HCT116 (cell line): Measurements from ENCODE around the gene ZNF853.

Experiments used
- CTCF ChIP-seq, 3 experiments: fragments of 200-600 bp in 1 of 3; sonication (generic) in 1 of 3; IDR thresholded peaks in 2 of 3; conservative IDR thresholded peaks in 1 of 3; 2 replicates each; pipeline ENCODE4 v1.5.1; 2012 to 2017; ENCODE audit warnings: low read depth in 2 of 3, low read length in 2 of 3, antibody characterized with exemption in 1 of 3, borderline replicate concordance in 1 of 3, control low read depth in 1 of 3, mild to moderate bottlenecking in 1 of 3, mixed read lengths in 1 of 3, mixed run types in 1 of 3, moderate library complexity in 1 of 3; ENCODE audit not compliant: insufficient read depth in 1 of 3
- EZH2 ChIP-seq: fragments of 200-600 bp; sonication (generic); IDR thresholded peaks from 2 replicates; pipeline ENCODE4 v1.6.1; 2017; ENCODE audit warnings: antibody characterized with exemption, mixed run types
- JUND ChIP-seq: IDR thresholded peaks from 2 replicates; pipeline ENCODE4 v1.6.1; 2012
- MAX ChIP-seq: IDR thresholded peaks from 2 replicates; pipeline ENCODE4 v1.6.1; 2012
- POLR2A ChIP-seq: IDR thresholded peaks from 2 replicates; pipeline ENCODE4 v1.7.0; 2011; ENCODE audit warnings: borderline replicate concordance; ENCODE audit not compliant: insufficient read depth, insufficient read length; ENCODE audit errors: extremely low read depth
- POLR2AphosphoS5 ChIP-seq: IDR thresholded peaks from 2 replicates; pipeline ENCODE4 v1.6.1; 2011; ENCODE audit warnings: mild to moderate bottlenecking, low read depth, low read length, moderate library complexity
- RAD21 ChIP-seq: IDR thresholded peaks from 2 replicates; pipeline ENCODE4 v1.6.1; 2012; ENCODE audit warnings: low read depth, mild to moderate bottlenecking
- REST ChIP-seq: IDR thresholded peaks from 2 replicates; pipeline ENCODE4 v1.6.1; 2012; ENCODE audit warnings: low read depth
- SIN3A ChIP-seq: IDR thresholded peaks from 2 replicates; pipeline ENCODE4 v1.6.1; 2012; ENCODE audit warnings: low read depth
- YY1 ChIP-seq: IDR thresholded peaks from 2 replicates; pipeline ENCODE4 v1.6.1; 2011; ENCODE audit warnings: low read length, low read depth, moderate library complexity, mild to moderate bottlenecking; ENCODE audit not compliant: insufficient replicate concordance; ENCODE audit errors: extremely low read depth
- ZFX ChIP-seq: fragments of 450-650 bp; IDR thresholded peaks from 2 replicates; pipeline ENCODE4 v1.6.1; 2017
- ZNF274 ChIP-seq: fragments of 200-500 bp; sonication (Bioruptor generic); IDR thresholded peaks from 2 replicates; pipeline ENCODE4 v1.6.1; 2014; ENCODE audit warnings: mild to moderate bottlenecking, low read depth, low read length, inconsistent platforms
- TF ChIP-seq, protein P1 (sequence below): IDR thresholded peaks from 2 replicates; pipeline ENCODE4 v1.6.1; 2011; ENCODE audit warnings: mild to moderate bottlenecking, low read length, moderate library complexity; ENCODE audit not compliant: insufficient replicate concordance; ENCODE audit errors: extremely low read depth
- TF ChIP-seq, protein P2 (sequence below): IDR thresholded peaks from 2 replicates; pipeline ENCODE4 v1.6.1; 2012

- no peak for TF ChIP-seq ZNF274
- no peak for TF ChIP-seq CTCF (IDR thresholded peaks at IDR 0.05 in 2 of 3, conservative IDR thresholded peaks at IDR 0.05 in 1 of 3; ENCODE audit: borderline replicate concordance in 1 of 3, insufficient read depth in 1 of 3, low read depth in 2 of 3, low read length in 2 of 3)
- TF ChIP-seq EZH2: no peak
- TF ChIP-seq REST: no peak
- TF ChIP-seq SIN3A: no peak
- TF ChIP-seq, protein P1, sequence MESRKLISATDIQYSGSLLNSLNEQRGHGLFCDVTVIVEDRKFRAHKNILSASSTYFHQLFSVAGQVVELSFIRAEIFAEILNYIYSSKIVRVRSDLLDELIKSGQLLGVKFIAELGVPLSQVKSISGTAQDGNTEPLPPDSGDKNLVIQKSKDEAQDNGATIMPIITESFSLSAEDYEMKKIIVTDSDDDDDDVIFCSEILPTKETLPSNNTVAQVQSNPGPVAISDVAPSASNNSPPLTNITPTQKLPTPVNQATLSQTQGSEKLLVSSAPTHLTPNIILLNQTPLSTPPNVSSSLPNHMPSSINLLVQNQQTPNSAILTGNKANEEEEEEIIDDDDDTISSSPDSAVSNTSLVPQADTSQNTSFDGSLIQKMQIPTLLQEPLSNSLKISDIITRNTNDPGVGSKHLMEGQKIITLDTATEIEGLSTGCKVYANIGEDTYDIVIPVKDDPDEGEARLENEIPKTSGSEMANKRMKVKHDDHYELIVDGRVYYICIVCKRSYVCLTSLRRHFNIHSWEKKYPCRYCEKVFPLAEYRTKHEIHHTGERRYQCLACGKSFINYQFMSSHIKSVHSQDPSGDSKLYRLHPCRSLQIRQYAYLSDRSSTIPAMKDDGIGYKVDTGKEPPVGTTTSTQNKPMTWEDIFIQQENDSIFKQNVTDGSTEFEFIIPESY: no peak
- TF ChIP-seq YY1: no peak
- TF ChIP-seq POLR2AphosphoS5: no peak
- TF ChIP-seq ZFX: no peak
- TF ChIP-seq, protein P2, sequence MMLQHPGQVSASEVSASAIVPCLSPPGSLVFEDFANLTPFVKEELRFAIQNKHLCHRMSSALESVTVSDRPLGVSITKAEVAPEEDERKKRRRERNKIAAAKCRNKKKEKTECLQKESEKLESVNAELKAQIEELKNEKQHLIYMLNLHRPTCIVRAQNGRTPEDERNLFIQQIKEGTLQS: no peak
- TF ChIP-seq POLR2A: no peak
- TF ChIP-seq JUND: no peak
- no peak for TF ChIP-seq RAD21
- TF ChIP-seq MAX: no peak
These were observed 7.3 kb upstream of the ZNF853 start for GRCh38 chr7:6608081-6608480.
